ENCODE results near the gene HTR3E.

The HTR3E gene

GRCh38 chr3:184096811-184097383 is at the start of gene HTR3E:
Gene HTR3E, plus strand, starts transcription at chr3:184097064. Its CDS starts 466 bp downstream, at chr3:184097530.
- DNase-seq (ENCODE audit: low read depth, low spot score) = no peak
- TF ChIP-seq ZNF274 (IDR thresholded peaks at IDR 0.05; ENCODE audit: low read depth, low read length) (no peak), YY1 (IDR thresholded peaks at IDR 0.05; ENCODE audit: insufficient read depth, insufficient read length) (no peak), SUZ12 (IDR thresholded peaks at IDR 0.05; ENCODE audit: extremely low read depth, insufficient read depth, insufficient read length) (no peak)
- Histone ChIP-seq H3K9ac (ENCODE audit: insufficient read length, low read depth) (no peak within 1 kb of the TSS), H3K36me3 (ENCODE audit: insufficient read depth, insufficient read length, low read length) (no peaks in the 10 kb centered on the region), H3K9me3 (ENCODE audit: insufficient read depth, low read length) (peaks cover 16% of the 10 kb centered on the region), H3K4me1 (ENCODE audit: insufficient read depth, insufficient read length) (no peaks in the 10 kb centered on the region), H3K27me3 (ENCODE audit: insufficient read depth, insufficient read length) (no peaks in the 10 kb centered on the region), H3K4me3 (ENCODE audit: insufficient read length, low read depth) (no peak within 1 kb of the TSS)

GRCh38 chr3:184050217-184050847 is 46.5 kb upstream of the HTR3E start:
- Histone ChIP-seq H3K4me1 (ENCODE audit: insufficient read depth, insufficient read length) (no peaks in the 10 kb centered on the region), H3K36me3 (ENCODE audit: insufficient read depth, insufficient read length, low read length) (no peaks in the 10 kb centered on the region), H3K4me3 (ENCODE audit: insufficient read length, low read depth) (no peak overlapping the region), H3K9me3 (ENCODE audit: insufficient read depth, low read length) (no peaks in the 10 kb centered on the region), H3K9ac (ENCODE audit: insufficient read length, low read depth) (no peak overlapping the region), H3K27me3 (ENCODE audit: insufficient read depth, insufficient read length) (no peaks in the 10 kb centered on the region)
- no peak for DNase-seq (ENCODE audit: low read depth, low spot score)
- TF ChIP-seq SUZ12 (IDR thresholded peaks at IDR 0.05; ENCODE audit: extremely low read depth, insufficient read depth, insufficient read length) (no peak), ZNF274 (IDR thresholded peaks at IDR 0.05; ENCODE audit: low read depth, low read length) (no peak)

GRCh38 chr3:184052767-184053166 is 44.1 kb upstream of the HTR3E start, which contains the start of gene HTR3C:
Gene HTR3C, plus strand, starts transcription at chr3:184053047. Its CDS starts 34 bp downstream, at chr3:184053081.
- TF ChIP-seq YY1 (IDR thresholded peaks at IDR 0.05; ENCODE audit: insufficient read depth, insufficient read length) = no peak
- no peak for TF ChIP-seq SUZ12 (IDR thresholded peaks at IDR 0.05; ENCODE audit: extremely low read depth, insufficient read depth, insufficient read length)
- no peak for TF ChIP-seq ZNF274 (IDR thresholded peaks at IDR 0.05; ENCODE audit: low read depth, low read length)
- DNase-seq (ENCODE audit: low read depth, low spot score) = no peak
- Histone ChIP-seq H3K9me3 (ENCODE audit: insufficient read depth, low read length) (no peaks in the 10 kb centered on the region), H3K4me1 (ENCODE audit: insufficient read depth, insufficient read length) (no peaks in the 10 kb centered on the region), H3K27me3 (ENCODE audit: insufficient read depth, insufficient read length) (no peaks in the 10 kb centered on the region), H3K36me3 (ENCODE audit: insufficient read depth, insufficient read length, low read length) (no peaks in the 10 kb centered on the region), H3K4me3 (ENCODE audit: insufficient read length, low read depth) (no peak within 1 kb of the TSS), H3K9ac (ENCODE audit: insufficient read length, low read depth) (no peak within 1 kb of the TSS)

- H3K36me3 ChIP-seq (ENCODE audit: insufficient read depth, insufficient read length, low read length) = no peaks in the 10 kb centered on the region
- TF ChIP-seq SUZ12 (IDR thresholded peaks at IDR 0.05; ENCODE audit: extremely low read depth, insufficient read depth, insufficient read length) (no peak), YY1 (IDR thresholded peaks at IDR 0.05; ENCODE audit: insufficient read depth, insufficient read length) (no peak), ZNF274 (IDR thresholded peaks at IDR 0.05; ENCODE audit: low read depth, low read length) (no peak)
- no peaks in the 10 kb centered on the region for H3K4me1 ChIP-seq (ENCODE audit: insufficient read depth, insufficient read length)
- no peak overlapping the region for H3K4me3 ChIP-seq (ENCODE audit: insufficient read length, low read depth)
- no peak overlapping the region for H3K9ac ChIP-seq (ENCODE audit: insufficient read length, low read depth)
- H3K9me3 ChIP-seq (ENCODE audit: insufficient read depth, low read length) = no peaks in the 10 kb centered on the region
- no peak for DNase-seq (ENCODE audit: low read depth, low spot score)
- no peaks in the 10 kb centered on the region for H3K27me3 ChIP-seq (ENCODE audit: insufficient read depth, insufficient read length)
Measured at GRCh38 chr3:184058029-184058428, 38.8 kb upstream of the HTR3E start.

- Histone ChIP-seq H3K9me3 (ENCODE audit: insufficient read depth, low read length) (no peaks in the 10 kb centered on the region), H3K36me3 (ENCODE audit: insufficient read depth, insufficient read length, low read length) (no peaks in the 10 kb centered on the region), H3K4me1 (ENCODE audit: insufficient read depth, insufficient read length) (no peaks in the 10 kb centered on the region), H3K27me3 (ENCODE audit: insufficient read depth, insufficient read length) (no peaks in the 10 kb centered on the region), H3K4me3 (ENCODE audit: insufficient read length, low read depth) (no peak overlapping the region), H3K9ac (ENCODE audit: insufficient read length, low read depth) (no peak overlapping the region)
- TF ChIP-seq YY1 (IDR thresholded peaks at IDR 0.05; ENCODE audit: insufficient read depth, insufficient read length) (no peak), SUZ12 (IDR thresholded peaks at IDR 0.05; ENCODE audit: extremely low read depth, insufficient read depth, insufficient read length) (no peak), ZNF274 (IDR thresholded peaks at IDR 0.05; ENCODE audit: low read depth, low read length) (no peak)
- DNase-seq (ENCODE audit: low read depth, low spot score) = no peak
Measured at GRCh38 chr3:184059424-184059823, 37.4 kb upstream of the HTR3E start.

- H3K27me3 ChIP-seq (ENCODE audit: insufficient read depth, insufficient read length) = no peaks in the 10 kb centered on the region
- H3K4me3 ChIP-seq (ENCODE audit: insufficient read length, low read depth) = no peak overlapping the region
- no peak overlapping the region for H3K9ac ChIP-seq (ENCODE audit: insufficient read length, low read depth)
- no peak for TF ChIP-seq ZNF274 (IDR thresholded peaks at IDR 0.05; ENCODE audit: low read depth, low read length)
- TF ChIP-seq YY1 (IDR thresholded peaks at IDR 0.05; ENCODE audit: insufficient read depth, insufficient read length) = no peak
- no peak for TF ChIP-seq SUZ12 (IDR thresholded peaks at IDR 0.05; ENCODE audit: extremely low read depth, insufficient read depth, insufficient read length)
- no peak for DNase-seq (ENCODE audit: low read depth, low spot score)
- no peaks in the 10 kb centered on the region for H3K36me3 ChIP-seq (ENCODE audit: insufficient read depth, insufficient read length, low read length)
- no peaks in the 10 kb centered on the region for H3K9me3 ChIP-seq (ENCODE audit: insufficient read depth, low read length)
- H3K4me1 ChIP-seq (ENCODE audit: insufficient read depth, insufficient read length) = no peaks in the 10 kb centered on the region
Measured at GRCh38 chr3:184062637-184063036, 34.2 kb upstream of the HTR3E start.

GRCh38 chr3:184066211-184066610 is 30.7 kb upstream of the HTR3E start:
- H3K9me3 ChIP-seq (ENCODE audit: insufficient read depth, low read length) = peaks cover 10% of the 10 kb centered on the region
- TF ChIP-seq ZNF274 (IDR thresholded peaks at IDR 0.05; ENCODE audit: low read depth, low read length) = no peak
- no peaks in the 10 kb centered on the region for H3K36me3 ChIP-seq (ENCODE audit: insufficient read depth, insufficient read length, low read length)
- H3K4me3 ChIP-seq (ENCODE audit: insufficient read length, low read depth) = no peak overlapping the region
- H3K9ac ChIP-seq (ENCODE audit: insufficient read length, low read depth) = no peak overlapping the region
- no peaks in the 10 kb centered on the region for H3K4me1 ChIP-seq (ENCODE audit: insufficient read depth, insufficient read length)
- DNase-seq (ENCODE audit: low read depth, low spot score) = no peak
- no peaks in the 10 kb centered on the region for H3K27me3 ChIP-seq (ENCODE audit: insufficient read depth, insufficient read length)
